ENCODE results near the gene OR4X1.
"Not testable (repeated sequence)": the region's sequence is repeated elsewhere in the genome, so short reads cannot be mapped to it uniquely, and the experiment has no call there.

Gene OR4X1

GRCh38 chr11:48263423-48263911 is at the start of gene OR4X1:
OR4X1 (plus strand) TSS chr11:48263861; CDS start chr11:48263861, 0 bp downstream.
- DNase-seq (ENCODE audit: low read depth), result no peak
- TF ChIP-seq CTCF (IDR thresholded peaks at IDR 0.05; ENCODE audit: control insufficient read depth, insufficient read depth, low read depth, low read length, missing control alignments), result no peak
- H3K4me3 ChIP-seq (ENCODE audit: control insufficient read depth, low read depth, low read length), result no peak within 1 kb of the TSS

GRCh38 chr11:48216510-48216909 is 47.2 kb upstream of the OR4X1 start, which contains the start of gene OR4B1:
OR4B1 (plus strand) TSS chr11:48216810; CDS start chr11:48216810, 0 bp downstream.
- TF ChIP-seq CTCF (IDR thresholded peaks at IDR 0.05; ENCODE audit: control insufficient read depth, insufficient read depth, low read depth, low read length, missing control alignments), result no peak
- DNase-seq (ENCODE audit: low read depth), result no peak

GRCh38 chr11:48228761-48229160 is 34.9 kb upstream of the OR4X1 start:
- no peak overlapping the region for H3K4me3 ChIP-seq (ENCODE audit: control insufficient read depth, low read depth, low read length)
- no peak for DNase-seq (ENCODE audit: low read depth)
- TF ChIP-seq CTCF (IDR thresholded peaks at IDR 0.05; ENCODE audit: control insufficient read depth, insufficient read depth, low read depth, low read length, missing control alignments), result no peak

More at GRCh38 chr11:48216510-48216909, 47.2 kb upstream of the OR4X1 start, which contains the start of gene OR4B1:
- no peak within 1 kb of the TSS for H3K4me3 ChIP-seq (ENCODE audit: control insufficient read depth, low read depth, low read length)

GRCh38 chr11:48230057-48230456 is 33.6 kb upstream of the OR4X1 start:
- not testable (repeated sequence) for H3K4me3 ChIP-seq (ENCODE audit: control insufficient read depth, low read depth, low read length); DNase-seq (ENCODE audit: low read depth)

GRCh38 chr11:48237727-48238126 is 25.9 kb upstream of the OR4X1 start:
- no peak overlapping the region for H3K4me3 ChIP-seq (ENCODE audit: control insufficient read depth, low read depth, low read length)
- DNase-seq (ENCODE audit: low read depth), result no peak
- no peak for TF ChIP-seq CTCF (IDR thresholded peaks at IDR 0.05; ENCODE audit: control insufficient read depth, insufficient read depth, low read depth, low read length, missing control alignments)

- no peak for TF ChIP-seq CTCF (IDR thresholded peaks at IDR 0.05; ENCODE audit: control insufficient read depth, insufficient read depth, low read depth, low read length, missing control alignments)
- DNase-seq (ENCODE audit: low read depth), result no peak
- no peak overlapping the region for H3K4me3 ChIP-seq (ENCODE audit: control insufficient read depth, low read depth, low read length)
Observed at GRCh38 chr11:48242501-48242900, 21.2 kb upstream of the OR4X1 start.

GRCh38 chr11:48244804-48245203 is 18.9 kb upstream of the OR4X1 start, which contains the start of gene OR4X2:
OR4X2 (plus strand) TSS chr11:48245104; CDS start chr11:48245104, 0 bp downstream.
- H3K4me3 ChIP-seq (ENCODE audit: control insufficient read depth, low read depth, low read length), result no peak within 1 kb of the TSS
- TF ChIP-seq CTCF (IDR thresholded peaks at IDR 0.05; ENCODE audit: control insufficient read depth, insufficient read depth, low read depth, low read length, missing control alignments), result no peak
- DNase-seq (ENCODE audit: low read depth), result no peak
